Measurements from ENCODE around the gene TCF12.

DNA sequence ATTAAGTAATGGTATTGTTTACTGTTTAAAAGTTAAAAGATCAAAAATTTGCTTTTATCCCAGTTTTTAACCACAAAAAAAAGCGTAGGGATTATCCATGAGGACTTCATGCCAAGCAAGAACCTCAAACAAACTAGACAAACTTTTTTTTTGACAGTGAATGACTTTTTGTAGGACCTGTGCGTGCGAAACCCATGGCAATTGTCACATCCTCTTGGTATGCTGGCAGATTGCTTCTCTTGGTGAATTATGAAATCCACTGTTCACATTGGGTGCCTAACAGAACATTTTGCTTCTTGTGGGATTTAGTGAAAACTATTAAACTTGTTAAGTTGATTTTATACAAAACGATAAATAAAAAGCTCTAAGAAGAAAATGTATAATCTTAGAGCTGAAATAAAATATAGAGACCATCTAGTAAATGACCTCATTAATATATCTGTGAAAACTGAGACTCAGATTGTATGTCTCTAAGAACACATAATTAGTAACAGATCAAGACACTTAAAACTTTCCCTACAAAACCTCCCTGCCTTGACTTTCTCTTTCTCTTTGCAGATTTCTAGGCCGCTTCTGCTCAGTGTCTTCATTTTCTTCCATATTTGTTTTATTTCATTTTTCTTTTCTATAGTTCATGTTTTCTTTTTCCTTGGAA, 370.6 kb downstream of the TCF12 start:
- TF ChIP-seq, protein P1, sequence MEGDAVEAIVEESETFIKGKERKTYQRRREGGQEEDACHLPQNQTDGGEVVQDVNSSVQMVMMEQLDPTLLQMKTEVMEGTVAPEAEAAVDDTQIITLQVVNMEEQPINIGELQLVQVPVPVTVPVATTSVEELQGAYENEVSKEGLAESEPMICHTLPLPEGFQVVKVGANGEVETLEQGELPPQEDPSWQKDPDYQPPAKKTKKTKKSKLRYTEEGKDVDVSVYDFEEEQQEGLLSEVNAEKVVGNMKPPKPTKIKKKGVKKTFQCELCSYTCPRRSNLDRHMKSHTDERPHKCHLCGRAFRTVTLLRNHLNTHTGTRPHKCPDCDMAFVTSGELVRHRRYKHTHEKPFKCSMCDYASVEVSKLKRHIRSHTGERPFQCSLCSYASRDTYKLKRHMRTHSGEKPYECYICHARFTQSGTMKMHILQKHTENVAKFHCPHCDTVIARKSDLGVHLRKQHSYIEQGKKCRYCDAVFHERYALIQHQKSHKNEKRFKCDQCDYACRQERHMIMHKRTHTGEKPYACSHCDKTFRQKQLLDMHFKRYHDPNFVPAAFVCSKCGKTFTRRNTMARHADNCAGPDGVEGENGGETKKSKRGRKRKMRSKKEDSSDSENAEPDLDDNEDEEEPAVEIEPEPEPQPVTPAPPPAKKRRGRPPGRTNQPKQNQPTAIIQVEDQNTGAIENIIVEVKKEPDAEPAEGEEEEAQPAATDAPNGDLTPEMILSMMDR (IDR thresholded peaks at IDR 0.05): no peak
- TF ChIP-seq POLR2AphosphoS5 (IDR thresholded peaks at IDR 0.05; ENCODE audit: low read depth, low read length): no peak
